Measurements from ENCODE around the gene CBLB. TPM values are rescaled to one million over a fixed set of nuclear protein-coding genes. Genes with fewer than 3 reads are reported as not detected.

The CBLB gene
- total RNA-seq, 1 donor from 2014 or later: 29.7 TPM

- peak overlapping the region; percentile 7 for H3K27ac ChIP-seq
- no peaks in the 10 kb centered on the region for H3K9me3 ChIP-seq
- ATAC-seq (no peak), DNase-seq (no peak)
- intact Hi-C loops (cut with DNase I): no loop called here
- peaks cover 19% of the 10 kb centered on the region for H3K4me1 ChIP-seq
- H3K27me3 ChIP-seq (ENCODE audit: low read depth): no peaks in the 10 kb centered on the region
- no peak overlapping the region for H3K4me3 ChIP-seq
- TF ChIP-seq, protein P1, sequence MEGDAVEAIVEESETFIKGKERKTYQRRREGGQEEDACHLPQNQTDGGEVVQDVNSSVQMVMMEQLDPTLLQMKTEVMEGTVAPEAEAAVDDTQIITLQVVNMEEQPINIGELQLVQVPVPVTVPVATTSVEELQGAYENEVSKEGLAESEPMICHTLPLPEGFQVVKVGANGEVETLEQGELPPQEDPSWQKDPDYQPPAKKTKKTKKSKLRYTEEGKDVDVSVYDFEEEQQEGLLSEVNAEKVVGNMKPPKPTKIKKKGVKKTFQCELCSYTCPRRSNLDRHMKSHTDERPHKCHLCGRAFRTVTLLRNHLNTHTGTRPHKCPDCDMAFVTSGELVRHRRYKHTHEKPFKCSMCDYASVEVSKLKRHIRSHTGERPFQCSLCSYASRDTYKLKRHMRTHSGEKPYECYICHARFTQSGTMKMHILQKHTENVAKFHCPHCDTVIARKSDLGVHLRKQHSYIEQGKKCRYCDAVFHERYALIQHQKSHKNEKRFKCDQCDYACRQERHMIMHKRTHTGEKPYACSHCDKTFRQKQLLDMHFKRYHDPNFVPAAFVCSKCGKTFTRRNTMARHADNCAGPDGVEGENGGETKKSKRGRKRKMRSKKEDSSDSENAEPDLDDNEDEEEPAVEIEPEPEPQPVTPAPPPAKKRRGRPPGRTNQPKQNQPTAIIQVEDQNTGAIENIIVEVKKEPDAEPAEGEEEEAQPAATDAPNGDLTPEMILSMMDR (IDR thresholded peaks at IDR 0.05): no peak
- H3K36me3 ChIP-seq: no peaks in the 10 kb centered on the region
Measured at GRCh38 chr3:105791131-105791530, 77.7 kb downstream of the CBLB start.

DNA sequence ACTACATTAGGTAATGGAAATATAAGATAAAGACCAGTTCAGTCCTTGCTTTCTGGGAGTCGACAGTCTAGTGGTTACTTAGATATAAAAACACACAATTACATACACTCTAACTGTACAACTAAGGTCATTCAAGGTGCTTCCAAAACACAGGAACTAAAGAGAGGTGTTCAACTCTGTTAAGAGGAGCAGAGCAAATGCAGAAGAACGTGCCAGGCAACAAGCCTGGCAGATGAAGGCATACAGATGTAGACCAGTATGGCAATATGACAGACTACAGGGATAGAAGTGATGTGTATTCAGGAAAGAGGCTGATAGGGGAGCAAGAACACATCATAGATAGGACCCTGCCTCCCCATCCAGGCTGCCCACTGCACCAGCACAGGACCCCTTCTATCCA, 78.3 kb downstream of the CBLB start:
- Histone ChIP-seq H3K4me3 (no peak overlapping the region), H3K36me3 (no peaks in the 10 kb centered on the region), H3K9me3 (no peaks in the 10 kb centered on the region), H3K27me3 (ENCODE audit: low read depth) (no peaks in the 10 kb centered on the region), H3K4me1 (peaks cover 19% of the 10 kb centered on the region), H3K27ac (no peak overlapping the region)
- ATAC-seq: no peak
- TF ChIP-seq, protein P1 (IDR thresholded peaks at IDR 0.05): no peak
- no peak for DNase-seq
- intact Hi-C loops (cut with DNase I): no loop called here

GRCh38 chr3:105788593-105788992, 80.2 kb downstream of the CBLB start:
- no peak overlapping the region for H3K4me3 ChIP-seq
- no peaks in the 10 kb centered on the region for H3K9me3 ChIP-seq
- ATAC-seq: no peak
- H3K4me1 ChIP-seq: peaks cover 18% of the 10 kb centered on the region
- TF ChIP-seq, protein P1 (IDR thresholded peaks at IDR 0.05): no peak
- no peaks in the 10 kb centered on the region for H3K27me3 ChIP-seq (ENCODE audit: low read depth)
- no peak overlapping the region for H3K27ac ChIP-seq
- DNase-seq: no peak
- no peaks in the 10 kb centered on the region for H3K36me3 ChIP-seq
- intact Hi-C loops (cut with DNase I): no loop called here

DNA sequence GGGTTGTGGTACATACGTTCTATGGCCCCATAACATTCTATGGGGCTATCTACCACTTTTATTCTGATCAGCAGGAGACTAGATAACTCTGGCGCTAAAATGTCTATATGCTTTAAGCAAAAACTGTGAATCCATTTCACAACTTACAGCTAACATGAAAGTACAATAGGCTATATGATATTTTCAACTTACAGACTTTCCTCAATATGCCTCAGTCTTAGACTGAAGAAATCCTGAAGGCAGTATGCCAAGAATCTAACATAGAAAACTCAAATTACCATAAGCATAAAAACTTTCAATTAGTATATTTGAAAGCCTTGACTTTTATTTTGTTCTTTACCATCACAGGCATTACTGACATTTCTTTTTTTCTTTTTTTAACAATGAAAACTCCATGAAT, 81.4 kb downstream of the CBLB start:
- Histone ChIP-seq H3K36me3 (no peaks in the 10 kb centered on the region), H3K27me3 (ENCODE audit: low read depth) (no peaks in the 10 kb centered on the region), H3K27ac (no peak overlapping the region), H3K4me3 (no peak overlapping the region), H3K4me1 (peaks cover 7% of the 10 kb centered on the region), H3K9me3 (no peaks in the 10 kb centered on the region)
- no peak for DNase-seq
- ATAC-seq: no peak
- intact Hi-C loops (cut with DNase I): no loop called here
- TF ChIP-seq, protein P1 (IDR thresholded peaks at IDR 0.05): no peak

DNA sequence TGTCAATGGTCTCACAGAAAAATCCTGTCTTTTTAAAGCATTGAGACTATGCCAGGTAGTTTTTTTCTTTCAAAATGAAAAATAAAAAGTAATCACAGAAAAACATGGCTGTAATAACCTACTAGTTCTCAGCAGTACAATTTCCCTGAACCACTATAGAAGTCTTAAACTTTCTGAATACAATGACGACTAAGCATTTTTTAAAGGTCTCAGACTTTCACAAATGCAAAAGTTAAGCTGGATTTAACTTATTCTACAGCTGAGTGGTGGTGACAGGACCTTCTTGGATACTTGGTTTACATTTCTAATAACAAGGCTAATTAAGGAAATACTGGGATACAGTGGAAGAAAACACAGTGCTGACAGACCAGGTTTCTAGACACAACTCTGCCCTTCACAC, 81.8 kb downstream of the CBLB start:
- no peak overlapping the region for H3K27ac ChIP-seq
- no peaks in the 10 kb centered on the region for H3K36me3 ChIP-seq
- peaks cover 4% of the 10 kb centered on the region for H3K4me1 ChIP-seq
- TF ChIP-seq, protein P1 (IDR thresholded peaks at IDR 0.05): no peak
- H3K27me3 ChIP-seq (ENCODE audit: low read depth): no peaks in the 10 kb centered on the region
- ATAC-seq (no peak), DNase-seq (no peak)
- no peak overlapping the region for H3K4me3 ChIP-seq
- H3K9me3 ChIP-seq: no peaks in the 10 kb centered on the region
- intact Hi-C loops (cut with DNase I): no loop called here

- Histone ChIP-seq H3K4me1 (peaks cover 4% of the 10 kb centered on the region), H3K27ac (no peak overlapping the region), H3K27me3 (ENCODE audit: low read depth) (no peaks in the 10 kb centered on the region), H3K36me3 (no peaks in the 10 kb centered on the region), H3K4me3 (no peak overlapping the region), H3K9me3 (no peaks in the 10 kb centered on the region)
- intact Hi-C loops (cut with DNase I): no loop called here
- ATAC-seq (no peak), DNase-seq (no peak)
- TF ChIP-seq, protein P1 (IDR thresholded peaks at IDR 0.05): no peak
Measured at GRCh38 chr3:105786241-105786640, 82.6 kb downstream of the CBLB start.

Measured in lower lobe of right lung (tissue), 2 donors.